Renal cortex interstitium (tissue), 11 donors: ENCODE results near the gene UGT1A6. TPM values are rescaled to one million over a fixed set of nuclear protein-coding genes. Genes with fewer than 3 reads are reported as not detected.

Experiments used
- DNase-seq, 11 donors: peaks; one replicate each; pipeline ENCODE4 v3.0.0-alpha.2; 2013; ENCODE audit warnings: low read depth in 9 of 11, low spot score in 4 of 11; ENCODE audit errors: extremely low read depth in 1 of 11
- polyA plus RNA-seq, 3 donors: library from polyadenylated mRNA; unstranded; fragments of 120-200 nt; gene quantifications; one replicate each; pipeline ENCODE4 v1.2.1, GENCODE V29; 2013; ENCODE audit not compliant: insufficient read length in 3 of 3

UGT1A6 gene
- polyA plus RNA-seq, 3 donors, result 2.5 to 4.3 (median 3.2) TPM

DNA sequence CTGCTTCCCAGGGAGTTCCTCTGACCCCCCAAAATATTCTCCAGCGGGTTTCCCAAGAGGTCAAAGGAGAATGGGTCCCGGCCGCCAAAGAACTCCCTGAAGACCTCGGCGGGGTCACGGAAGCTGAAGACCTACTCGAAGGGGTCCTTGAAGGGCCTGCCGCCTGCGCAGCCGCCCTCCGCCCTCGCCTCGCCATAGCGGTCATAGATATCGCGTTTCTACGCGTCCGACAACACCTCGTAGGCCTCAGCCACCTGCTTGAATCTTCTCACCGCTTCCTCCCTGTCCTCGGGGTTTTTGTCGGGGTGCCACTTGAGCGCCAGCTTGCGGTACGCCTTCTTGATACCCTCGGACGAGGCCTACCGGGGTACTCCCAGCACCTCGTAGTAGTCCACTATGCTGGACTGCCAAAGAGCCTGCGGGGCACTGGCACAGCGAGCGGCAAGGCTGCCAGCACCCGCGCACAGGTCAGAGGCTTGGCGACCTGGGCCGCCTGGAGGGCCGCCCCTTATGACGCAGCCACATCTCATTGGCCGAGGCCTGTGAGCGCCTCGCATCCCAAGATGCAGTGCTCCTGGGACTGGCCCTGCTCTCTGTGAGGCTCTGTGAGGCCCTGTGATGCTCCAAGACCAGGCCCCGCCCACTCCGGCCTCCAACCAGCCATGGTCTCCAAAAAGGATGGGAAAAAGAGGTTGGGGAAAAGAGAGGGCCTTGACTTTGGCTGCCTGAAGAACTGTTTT lies 62.4 kb downstream of the UGT1A6 start:
- no peak for DNase-seq

DNA sequence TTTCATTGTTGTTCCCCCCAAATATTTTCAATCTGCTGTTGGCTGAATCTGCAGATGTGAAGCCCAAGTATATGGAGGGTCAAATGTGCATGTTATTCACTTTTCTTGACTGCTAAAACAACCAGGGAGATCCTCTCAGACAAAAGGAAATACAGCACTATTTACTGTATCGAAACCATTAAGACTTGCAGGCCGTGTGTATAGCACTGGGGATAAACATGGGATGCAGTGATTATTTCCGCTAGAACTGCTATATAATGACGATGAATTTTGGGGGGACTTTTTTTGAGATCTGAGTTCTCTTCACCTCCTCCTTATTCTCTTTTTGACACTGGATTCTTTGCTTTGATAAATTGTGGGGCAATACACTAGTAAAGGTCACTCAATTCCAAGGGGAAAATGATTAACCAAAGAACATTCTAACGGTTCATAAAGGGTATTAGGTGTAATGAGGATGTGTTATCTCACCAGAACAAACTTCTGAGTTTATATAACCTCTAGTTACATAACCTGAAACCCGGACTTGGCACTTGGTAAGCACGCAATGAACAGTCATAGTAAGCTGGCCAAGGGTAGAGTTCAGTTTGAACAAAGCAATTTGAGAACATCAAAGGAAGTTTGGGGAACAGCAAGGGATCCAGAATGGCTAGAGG lies 63.9 kb downstream of the UGT1A6 start:
- no peak for DNase-seq

DNA sequence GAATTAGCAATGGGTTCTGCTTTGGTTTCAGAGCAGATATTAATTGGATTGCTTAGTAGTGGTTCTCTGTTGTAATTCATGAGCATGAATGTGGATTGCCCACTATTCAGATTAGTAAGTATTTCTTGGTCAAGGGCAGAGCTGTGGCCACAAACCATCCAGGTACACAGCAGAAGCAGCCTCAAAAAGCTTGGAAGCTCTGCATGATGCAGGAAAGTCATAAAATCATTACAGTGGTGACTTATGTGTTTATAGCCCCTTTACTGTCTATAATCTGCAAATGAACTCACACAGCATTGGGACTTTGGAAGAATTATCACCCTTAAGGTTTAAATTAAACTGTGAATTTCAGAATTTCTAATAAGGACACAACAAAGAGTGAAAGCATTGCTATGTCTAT lies 65.5 kb downstream of the UGT1A6 start:
- DNase-seq, result no peak

DNA sequence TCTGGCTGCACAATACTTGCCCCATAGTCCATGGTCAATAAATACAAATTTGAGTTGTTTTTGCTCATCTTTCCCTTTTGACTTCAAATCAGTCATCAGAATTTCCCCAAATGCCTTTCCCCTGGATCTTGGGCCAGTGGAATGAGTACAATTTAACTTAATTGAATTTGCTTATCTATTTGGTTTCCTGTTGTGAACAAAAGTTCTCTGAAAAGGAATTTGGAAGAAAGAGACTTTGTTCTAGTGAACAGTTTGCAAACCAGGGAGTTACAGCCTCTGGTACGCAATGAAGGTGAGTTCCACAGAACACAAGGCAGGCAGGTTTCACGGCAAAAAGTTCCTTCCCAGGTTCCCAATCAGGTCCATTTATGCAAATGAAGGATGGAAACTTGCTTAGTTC lies 66.2 kb downstream of the UGT1A6 start:
- DNase-seq, result no peak

- DNase-seq, result no peak
Measured at GRCh38 chr2:233760043-233760442, 67.4 kb downstream of the UGT1A6 start, which contains the start of gene UGT1A1. UGT1A1 (plus strand) TSS chr2:233760270; CDS start chr2:233760288, 18 bp downstream.

DNA sequence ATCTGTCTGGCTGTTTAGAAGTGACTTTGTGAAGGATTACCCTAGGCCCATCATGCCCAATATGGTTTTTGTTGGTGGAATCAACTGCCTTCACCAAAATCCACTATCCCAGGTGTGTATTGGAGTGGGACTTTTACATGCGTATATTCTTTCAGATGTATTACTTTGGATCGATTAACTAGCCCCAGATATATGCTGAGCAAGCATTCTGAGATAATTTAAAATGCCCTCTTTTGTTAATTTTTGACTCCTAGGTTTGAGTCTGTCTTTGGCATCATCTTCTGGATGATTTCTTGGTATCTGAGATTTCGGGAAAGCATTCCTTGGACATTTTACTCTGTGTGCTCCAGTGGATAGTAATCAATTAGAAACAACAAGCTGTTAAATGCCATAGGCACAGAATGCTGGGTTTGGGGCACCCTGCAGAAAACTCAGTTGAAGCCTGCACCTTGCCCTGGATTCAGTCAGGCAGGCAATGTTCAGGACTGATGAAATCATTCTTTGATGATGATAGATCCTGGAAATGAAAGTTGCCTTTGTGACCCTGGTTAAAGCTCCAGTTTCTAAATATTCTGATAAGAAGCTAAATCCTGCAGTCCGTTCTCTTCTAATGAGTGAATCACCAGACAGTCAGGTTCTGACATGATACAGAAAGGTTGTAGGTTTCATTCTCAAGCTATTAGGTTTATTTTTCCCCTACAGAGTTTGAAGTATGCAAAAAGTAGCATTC lies 68.5 kb downstream of the UGT1A6 start:
- DNase-seq, result no peak

DNA sequence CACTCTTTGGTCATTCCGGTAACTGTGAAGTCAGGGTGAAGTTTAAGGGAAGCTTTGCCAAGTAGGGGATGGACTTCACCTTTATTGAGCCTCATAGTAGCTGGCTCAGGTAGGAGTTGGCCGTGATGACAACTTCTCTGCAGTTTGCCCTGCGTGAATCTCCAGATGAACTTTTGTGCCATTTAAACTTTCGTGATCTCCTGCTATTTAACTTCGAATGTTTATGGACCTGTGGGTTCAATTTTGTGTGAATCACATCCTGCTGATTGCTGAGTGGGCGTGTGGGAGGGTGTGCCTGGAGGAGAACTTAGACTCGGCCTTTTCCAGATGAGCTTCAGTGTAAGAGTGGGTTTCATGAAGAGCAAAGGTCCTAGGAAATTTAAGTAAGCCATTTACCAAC lies 71.6 kb downstream of the UGT1A6 start:
- no peak for DNase-seq

- no peak for DNase-seq
Measured at GRCh38 chr2:233764761-233765160, 72.1 kb downstream of the UGT1A6 start.

GRCh38 chr2:233766416-233766815 lies 73.7 kb downstream of the UGT1A6 start:
- no peak for DNase-seq

GRCh38 chr2:233768076-233768475 lies 75.4 kb downstream of the UGT1A6 start:
- no peak for DNase-seq

- no peak for DNase-seq
Measured at GRCh38 chr2:233769260-233769659, 76.6 kb downstream of the UGT1A6 start.

- DNase-seq, result no peak
Measured at GRCh38 chr2:233772153-233772552, 79.5 kb downstream of the UGT1A6 start.

DNA sequence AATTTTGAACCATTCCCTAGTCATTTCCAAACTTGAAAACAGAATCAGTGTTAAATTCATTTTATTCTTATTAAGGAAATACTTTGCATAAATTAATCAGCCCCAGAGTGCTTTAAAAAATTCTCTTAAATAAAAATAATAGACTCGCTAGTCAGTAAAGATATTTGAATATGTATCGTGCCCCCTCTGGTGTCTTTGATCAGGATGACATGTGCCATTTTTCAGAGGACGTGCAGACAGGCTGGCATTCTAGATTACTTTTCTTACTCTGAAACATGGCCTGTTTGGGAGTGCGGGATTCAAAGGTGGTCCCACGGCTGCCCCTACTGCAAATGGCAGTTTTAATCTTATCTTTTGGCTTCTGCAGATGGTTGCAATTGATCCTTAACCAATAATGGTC lies 79.9 kb downstream of the UGT1A6 start:
- no peak for DNase-seq

DNA sequence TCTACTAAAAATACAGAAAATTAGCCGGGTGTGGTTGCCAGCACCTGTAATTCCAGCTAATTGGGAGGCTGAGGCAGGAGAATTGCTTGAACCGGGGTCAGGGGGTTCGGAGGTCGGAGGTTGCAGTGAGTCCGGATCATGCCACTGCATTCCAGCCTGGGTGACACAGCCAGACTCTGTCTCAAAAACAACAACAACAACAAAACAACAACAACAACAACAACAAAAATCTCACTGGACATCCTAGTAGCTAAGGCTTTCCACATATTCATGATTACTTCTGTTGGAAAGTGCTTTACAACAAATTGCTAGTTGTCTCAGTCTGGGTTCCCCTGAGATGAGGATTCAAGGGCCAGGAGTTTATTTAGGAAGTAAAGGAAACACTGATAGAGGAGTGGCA lies 81.2 kb downstream of the UGT1A6 start:
- no peak for DNase-seq

GRCh38 chr2:233775414-233775813 lies 82.7 kb downstream of the UGT1A6 start:
- no peak for DNase-seq

- DNase-seq, result no peak
Measured at GRCh38 chr2:233778030-233778429, 85.3 kb downstream of the UGT1A6 start, which contains the start of gene MROH2A. MROH2A (plus strand) TSS chr2:233778330; CDS start chr2:233779359, 1,029 bp downstream.

DNA sequence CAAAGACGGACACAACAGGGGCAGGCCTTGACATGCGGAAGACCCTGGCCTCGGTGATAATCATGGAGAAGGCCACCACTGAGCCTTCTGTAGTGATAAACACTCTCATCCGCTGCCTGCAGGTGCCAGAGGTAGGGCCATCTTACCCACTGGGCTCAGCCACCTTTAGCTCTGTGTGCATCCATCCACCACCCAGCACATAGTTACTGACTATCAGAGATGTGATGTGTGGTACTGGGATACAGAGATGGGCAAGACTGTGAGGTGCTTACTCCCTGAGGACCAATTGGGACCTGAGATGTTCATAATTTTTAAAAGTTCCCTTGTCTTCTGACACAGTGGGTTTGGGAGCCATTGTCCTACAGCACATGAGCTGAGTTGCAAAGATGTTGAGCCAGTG lies 87.0 kb downstream of the UGT1A6 start:
- DNase-seq, result no peak

- DNase-seq, result no peak
Measured at GRCh38 chr2:233780771-233781170, 88.1 kb downstream of the UGT1A6 start.

GRCh38 chr2:233789554-233789953 lies 96.9 kb downstream of the UGT1A6 start:
- no peak for DNase-seq
